GM06990 (cell line): Measurements from ENCODE around the gene PPP6R1.
A peak's percentile ranks its signal among the peaks of the same experiment; 100 is the strongest.

Source experiments
- DNase-seq: peaks from one replicate; pipeline ENCODE4 v3.0.0-alpha.2; 2011; ENCODE audit not compliant: insufficient read length; ENCODE audit errors: extremely low read depth
- H3K27me3 ChIP-seq: replicated peaks from 2 replicates; pipeline ENCODE4 v1.6.0; 2011; ENCODE audit warnings: low read length; ENCODE audit not compliant: control insufficient read depth, insufficient read depth
- H3K36me3 ChIP-seq: 2 replicates; pipeline ENCODE4 v1.5.1; 2011; ENCODE audit warnings: low read length; ENCODE audit not compliant: control insufficient read depth, insufficient read depth
- H3K4me3 ChIP-seq: replicated peaks from 2 replicates; pipeline ENCODE4 v1.5.1; 2011; ENCODE audit warnings: low read depth, mild to moderate bottlenecking, control low read depth, low read length
- CTCF ChIP-seq: IDR thresholded peaks from 2 replicates; pipeline ENCODE4 v1.5.1; 2011; ENCODE audit warnings: low read length, control low read depth, mild to moderate bottlenecking, inconsistent platforms; ENCODE audit not compliant: insufficient read depth, poor library complexity, severe bottlenecking

Gene PPP6R1

DNA sequence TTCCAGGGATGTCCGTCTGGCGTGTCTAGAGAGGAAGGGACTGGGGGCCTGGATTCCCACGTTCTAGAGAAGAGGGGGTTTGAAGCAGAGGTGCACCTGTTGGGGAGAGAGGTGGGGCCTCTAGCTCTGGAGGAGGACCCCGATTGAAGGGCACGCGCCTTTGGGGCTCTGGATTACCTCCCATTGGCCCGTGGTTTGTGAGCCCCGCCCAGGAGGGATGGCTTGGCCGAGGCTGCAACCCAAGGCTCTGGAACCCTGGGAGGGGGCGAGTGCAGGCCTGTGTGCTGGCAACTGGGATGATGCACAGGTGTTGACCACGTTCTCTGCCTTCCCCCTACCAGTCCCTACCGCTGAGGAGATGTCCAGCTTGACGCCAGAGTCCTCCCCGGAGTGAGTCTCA, 46.2 kb upstream of the PPP6R1 start:
- no peak for TF ChIP-seq CTCF
- H3K36me3 ChIP-seq = no peaks in the 10 kb centered on the region
- H3K4me3 ChIP-seq = no peak overlapping the region
- H3K27me3 ChIP-seq = no peaks in the 10 kb centered on the region
- DNase-seq = no peak

- TF ChIP-seq CTCF = no peak
- Histone ChIP-seq H3K4me3 (no peak overlapping the region), H3K36me3 (no peaks in the 10 kb centered on the region), H3K27me3 (no peaks in the 10 kb centered on the region)
- no peak for DNase-seq
Observed at GRCh38 chr19:55304279-55304978, 45.6 kb upstream of the PPP6R1 start.

DNA sequence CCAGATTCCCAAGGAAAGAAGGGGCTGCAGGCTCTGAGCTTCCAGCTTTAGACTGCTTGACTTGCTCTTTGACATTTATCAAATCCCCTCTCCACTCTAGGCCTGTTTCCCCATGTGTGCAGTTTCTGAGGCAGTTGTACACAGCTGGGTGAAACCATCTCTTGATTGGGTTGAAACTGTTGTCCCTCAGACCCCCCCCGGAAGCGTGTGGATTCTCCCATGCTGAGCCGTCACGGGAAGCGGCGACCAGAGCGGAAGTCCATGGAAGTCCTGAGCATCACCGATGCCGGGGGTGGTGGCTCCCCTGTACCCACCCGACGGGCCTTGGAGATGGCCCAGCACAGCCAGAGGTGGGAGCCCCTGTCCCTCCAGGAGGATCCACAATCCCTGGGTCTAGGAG, 44.7 kb upstream of the PPP6R1 start:
- TF ChIP-seq CTCF = no peak
- Histone ChIP-seq H3K27me3 (no peaks in the 10 kb centered on the region), H3K36me3 (no peaks in the 10 kb centered on the region), H3K4me3 (no peak overlapping the region)
- DNase-seq = no peak

GRCh38 chr19:55302318-55302703, 43.5 kb upstream of the PPP6R1 start:
- Histone ChIP-seq H3K36me3 (no peaks in the 10 kb centered on the region), H3K27me3 (no peaks in the 10 kb centered on the region), H3K4me3 (peak overlapping the region; percentile 63)
- no peak for DNase-seq
- TF ChIP-seq CTCF = no peak

GRCh38 chr19:55301459-55302317, 42.9 kb upstream of the PPP6R1 start:
- H3K27me3 ChIP-seq = no peaks in the 10 kb centered on the region
- peak; percentile 94 for TF ChIP-seq CTCF
- peak overlapping the region; percentile 63 for H3K4me3 ChIP-seq
- DNase-seq = peak; percentile 86
- no peaks in the 10 kb centered on the region for H3K36me3 ChIP-seq
